IPS-18a (cell line): Measurements from ENCODE around the gene AFAP1L2.
"Not testable (repeated sequence)": the region's sequence is repeated elsewhere in the genome, so short reads cannot be mapped to it uniquely, and the experiment has no call there.

ENCODE experiments used
- H3K27ac ChIP-seq: one replicate; pipeline ENCODE4 v1.5.1; 2013; ENCODE audit warnings: low read length
- H3K27me3 ChIP-seq: one replicate; pipeline ENCODE4 v1.6.1; 2013; ENCODE audit warnings: mild to moderate bottlenecking, low read length; ENCODE audit not compliant: control insufficient read depth, insufficient read depth
- H3K36me3 ChIP-seq: one replicate; pipeline ENCODE4 v1.6.1; 2013; ENCODE audit warnings: low read depth, low read length; ENCODE audit not compliant: control insufficient read depth
- H3K4me1 ChIP-seq: one replicate; pipeline ENCODE4 v1.6.1; 2013; ENCODE audit warnings: low read depth, low read length; ENCODE audit not compliant: control insufficient read depth
- H3K4me3 ChIP-seq: one replicate; pipeline ENCODE4 v1.5.1; 2013; ENCODE audit warnings: low read length
- H3K9ac ChIP-seq: one replicate; pipeline ENCODE4 v1.6.1; 2013; ENCODE audit warnings: mild to moderate bottlenecking, low read length, moderate library complexity
- H3K9me3 ChIP-seq: one replicate; pipeline ENCODE4 v1.6.1; 2013; ENCODE audit warnings: low read depth, low read length; ENCODE audit not compliant: control insufficient read depth

AFAP1L2 gene

GRCh38 chr10:114352653-114353298 is 51.5 kb downstream of the AFAP1L2 start:
- H3K9me3 ChIP-seq: no peaks in the 10 kb centered on the region
- no peak overlapping the region for H3K27ac ChIP-seq
- no peaks in the 10 kb centered on the region for H3K36me3 ChIP-seq
- no peak overlapping the region for H3K4me3 ChIP-seq
- H3K27me3 ChIP-seq: no peaks in the 10 kb centered on the region
- no peak overlapping the region for H3K9ac ChIP-seq
- H3K4me1 ChIP-seq: peaks cover 15% of the 10 kb centered on the region

GRCh38 chr10:114350751-114351150 is 53.6 kb downstream of the AFAP1L2 start:
- Histone ChIP-seq H3K9ac (no peak overlapping the region), H3K9me3 (no peaks in the 10 kb centered on the region), H3K27me3 (no peaks in the 10 kb centered on the region), H3K27ac (no peak overlapping the region), H3K4me3 (no peak overlapping the region), H3K4me1 (peaks cover 12% of the 10 kb centered on the region), H3K36me3 (no peaks in the 10 kb centered on the region)

- Histone ChIP-seq H3K4me1 (peaks cover 12% of the 10 kb centered on the region), H3K9ac (no peak overlapping the region), H3K27me3 (no peaks in the 10 kb centered on the region), H3K4me3 (no peak overlapping the region), H3K36me3 (no peaks in the 10 kb centered on the region), H3K27ac (no peak overlapping the region), H3K9me3 (no peaks in the 10 kb centered on the region)
Observed at GRCh38 chr10:114349522-114350215, 54.6 kb downstream of the AFAP1L2 start.

GRCh38 chr10:114349071-114349470 is 55.2 kb downstream of the AFAP1L2 start:
- not testable (repeated sequence) for H3K9ac ChIP-seq, H3K27ac ChIP-seq, H3K27me3 ChIP-seq, H3K9me3 ChIP-seq, H3K36me3 ChIP-seq, H3K4me3 ChIP-seq
- peaks cover 12% of the 10 kb centered on the region for H3K4me1 ChIP-seq

- H3K9ac ChIP-seq: no peak overlapping the region
- no peak overlapping the region for H3K4me3 ChIP-seq
- no peaks in the 10 kb centered on the region for H3K27me3 ChIP-seq
- no peaks in the 10 kb centered on the region for H3K9me3 ChIP-seq
- H3K36me3 ChIP-seq: no peaks in the 10 kb centered on the region
- no peak overlapping the region for H3K27ac ChIP-seq
- H3K4me1 ChIP-seq: peaks cover 12% of the 10 kb centered on the region
Observed at GRCh38 chr10:114347791-114348190, 56.5 kb downstream of the AFAP1L2 start.

GRCh38 chr10:114347241-114347640 is 57.1 kb downstream of the AFAP1L2 start:
- no peaks in the 10 kb centered on the region for H3K36me3 ChIP-seq
- H3K27me3 ChIP-seq: no peaks in the 10 kb centered on the region
- H3K4me3 ChIP-seq: no peak overlapping the region
- no peak overlapping the region for H3K27ac ChIP-seq
- H3K9me3 ChIP-seq: no peaks in the 10 kb centered on the region
- H3K4me1 ChIP-seq: peaks cover 12% of the 10 kb centered on the region
- no peak overlapping the region for H3K9ac ChIP-seq

- Histone ChIP-seq H3K4me3 (no peak overlapping the region), H3K27me3 (no peaks in the 10 kb centered on the region)
Observed at GRCh38 chr10:114346176-114347031, 57.9 kb downstream of the AFAP1L2 start.

GRCh38 chr10:114345701-114346100 is 58.6 kb downstream of the AFAP1L2 start:
- H3K9ac ChIP-seq: no peak overlapping the region
- no peaks in the 10 kb centered on the region for H3K36me3 ChIP-seq
- no peaks in the 10 kb centered on the region for H3K27me3 ChIP-seq
- peaks cover 7% of the 10 kb centered on the region for H3K4me1 ChIP-seq
- H3K27ac ChIP-seq: no peak overlapping the region
- no peak overlapping the region for H3K4me3 ChIP-seq
- H3K9me3 ChIP-seq: no peaks in the 10 kb centered on the region

More at GRCh38 chr10:114346176-114347031, 57.9 kb downstream of the AFAP1L2 start:
- Histone ChIP-seq H3K9ac (no peak overlapping the region), H3K4me1 (peaks cover 12% of the 10 kb centered on the region), H3K36me3 (no peaks in the 10 kb centered on the region), H3K9me3 (no peaks in the 10 kb centered on the region), H3K27ac (no peak overlapping the region)

- no peak overlapping the region for H3K27ac ChIP-seq
- no peak overlapping the region for H3K4me3 ChIP-seq
- H3K36me3 ChIP-seq: no peaks in the 10 kb centered on the region
- H3K9me3 ChIP-seq: no peaks in the 10 kb centered on the region
- H3K27me3 ChIP-seq: no peaks in the 10 kb centered on the region
- no peaks in the 10 kb centered on the region for H3K4me1 ChIP-seq
- H3K9ac ChIP-seq: no peak overlapping the region
Observed at GRCh38 chr10:114343623-114344505, 60.4 kb downstream of the AFAP1L2 start.

- H3K9ac ChIP-seq: no peak overlapping the region
- H3K27ac ChIP-seq: no peak overlapping the region
- no peaks in the 10 kb centered on the region for H3K27me3 ChIP-seq
- H3K4me1 ChIP-seq: peaks cover 5% of the 10 kb centered on the region
- H3K4me3 ChIP-seq: no peak overlapping the region
- no peaks in the 10 kb centered on the region for H3K36me3 ChIP-seq
- H3K9me3 ChIP-seq: no peaks in the 10 kb centered on the region
Observed at GRCh38 chr10:114342976-114343375, 61.3 kb downstream of the AFAP1L2 start.

GRCh38 chr10:114340816-114341215 is 63.5 kb downstream of the AFAP1L2 start:
- Histone ChIP-seq H3K27ac (no peak overlapping the region), H3K36me3 (no peaks in the 10 kb centered on the region), H3K9ac (no peak overlapping the region)

More at GRCh38 chr10:114340816-114341215, 63.5 kb downstream of the AFAP1L2 start:
- peaks cover 6% of the 10 kb centered on the region for H3K27me3 ChIP-seq
- H3K4me3 ChIP-seq: no peak overlapping the region
- no peaks in the 10 kb centered on the region for H3K9me3 ChIP-seq
- H3K4me1 ChIP-seq: peaks cover 17% of the 10 kb centered on the region
